Measurements from ENCODE around the gene PIKFYVE.

Gene PIKFYVE

GRCh38 chr2:208363485-208363884 is 97.4 kb downstream of the PIKFYVE start (continued):
- no peak for TF ChIP-seq ZFP3 (tag by site-specific recombination; IDR thresholded peaks at IDR 0.05; ENCODE audit: low read depth)

- CTCF ChIA-PET: interaction anchor here (0.7 kb wide), 1 partner anchor 1592 kb away, joined by 3 read pairs; no protein-coding TSS in a partner anchor
- POLR2A ChIA-PET: no interaction called here
- H3K27ac ChIP-seq (ENCODE audit: extremely low read depth, low read depth, low read length): no peak overlapping the region
These were observed 100.4 kb downstream of the PIKFYVE start for GRCh38 chr2:208366215-208367127.

GRCh38 chr2:208369091-208369490 is 103.0 kb downstream of the PIKFYVE start:
- ChIA-PET CTCF (interaction anchor here (0.5 to 0.6 kb wide), 3 partner anchors 184 to 992 kb away, joined by 3 read pairs; no protein-coding TSS in a partner anchor), POLR2A (interaction anchor here (0.7 kb wide), 1 partner anchor 23 kb away, joined by 5 read pairs; no protein-coding TSS in a partner anchor)
- H3K36me3 ChIP-seq (ENCODE audit: control insufficient read depth in 2 of 2, insufficient read depth in 1 of 2, low read length in 2 of 2): no peaks in the 10 kb centered on the region
- no peak overlapping the region for H3K4me3 ChIP-seq (ENCODE audit: low read depth, low read length)
- no peaks in the 10 kb centered on the region for H3K9me3 ChIP-seq (ENCODE audit: control insufficient read depth, insufficient read depth, low read depth, low read length)
- H3K4me1 ChIP-seq (ENCODE audit: control insufficient read depth, insufficient read depth, low read length): no peaks in the 10 kb centered on the region
- H3K27ac ChIP-seq (ENCODE audit: extremely low read depth, low read depth, low read length): no peak overlapping the region
- no peak for TF ChIP-seq ZNF148 (tag by site-specific recombination; IDR thresholded peaks at IDR 0.05; ENCODE audit: borderline replicate concordance)
- no peak for TF ChIP-seq ZNF248 (tag by site-specific recombination; IDR thresholded peaks at IDR 0.05)
- TF ChIP-seq OSR2 (tag by site-specific recombination; IDR thresholded peaks at IDR 0.05): no peak
- no peak for TF ChIP-seq ZNF501 (tag by site-specific recombination; IDR thresholded peaks at IDR 0.05)
- no peak for TF ChIP-seq TRIM28 (IDR thresholded peaks at IDR 0.05; ENCODE audit: borderline replicate concordance, low read length)
- no peak for TF ChIP-seq ZNF596 (tag by site-specific recombination; IDR thresholded peaks at IDR 0.05)
- TF ChIP-seq, protein P1, sequence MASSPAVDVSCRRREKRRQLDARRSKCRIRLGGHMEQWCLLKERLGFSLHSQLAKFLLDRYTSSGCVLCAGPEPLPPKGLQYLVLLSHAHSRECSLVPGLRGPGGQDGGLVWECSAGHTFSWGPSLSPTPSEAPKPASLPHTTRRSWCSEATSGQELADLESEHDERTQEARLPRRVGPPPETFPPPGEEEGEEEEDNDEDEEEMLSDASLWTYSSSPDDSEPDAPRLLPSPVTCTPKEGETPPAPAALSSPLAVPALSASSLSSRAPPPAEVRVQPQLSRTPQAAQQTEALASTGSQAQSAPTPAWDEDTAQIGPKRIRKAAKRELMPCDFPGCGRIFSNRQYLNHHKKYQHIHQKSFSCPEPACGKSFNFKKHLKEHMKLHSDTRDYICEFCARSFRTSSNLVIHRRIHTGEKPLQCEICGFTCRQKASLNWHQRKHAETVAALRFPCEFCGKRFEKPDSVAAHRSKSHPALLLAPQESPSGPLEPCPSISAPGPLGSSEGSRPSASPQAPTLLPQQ (tag by site-specific recombination; IDR thresholded peaks at IDR 0.05): no peak
- TF ChIP-seq ZNF112 (tag by site-specific recombination; IDR thresholded peaks at IDR 0.05): no peak

More at GRCh38 chr2:208366215-208367127, 100.4 kb downstream of the PIKFYVE start:
- Histone ChIP-seq H3K9me3 (ENCODE audit: control insufficient read depth, insufficient read depth, low read depth, low read length) (no peaks in the 10 kb centered on the region), H3K4me1 (ENCODE audit: control insufficient read depth, insufficient read depth, low read length) (no peaks in the 10 kb centered on the region), H3K4me3 (ENCODE audit: low read depth, low read length) (no peak overlapping the region), H3K36me3 (ENCODE audit: control insufficient read depth in 2 of 2, insufficient read depth in 1 of 2, low read length in 2 of 2) (no peaks in the 10 kb centered on the region)
- TF ChIP-seq ZNF404 (tag by site-specific recombination; IDR thresholded peaks at IDR 0.05): no peak
- TF ChIP-seq ZNF529 (tag by site-specific recombination; IDR thresholded peaks at IDR 0.05; ENCODE audit: insufficient replicate concordance): no peak
- TF ChIP-seq ZNF433 (tag by site-specific recombination; IDR thresholded peaks at IDR 0.05; ENCODE audit: low read depth): no peak
- no peak for TF ChIP-seq ZNF18 (tag by site-specific recombination; IDR thresholded peaks at IDR 0.05)
- TF ChIP-seq ZNF600 (tag by site-specific recombination; IDR thresholded peaks at IDR 0.05): no peak
- no peak for TF ChIP-seq ZFP69B (tag by site-specific recombination; IDR thresholded peaks at IDR 0.05)
- TF ChIP-seq HOXA7 (CRISPR knock-in tag; IDR thresholded peaks at IDR 0.05; ENCODE audit: borderline replicate concordance): no peak
- no peak for TF ChIP-seq CTCF (tag by site-specific recombination; IDR thresholded peaks at IDR 0.05)
- no peak for TF ChIP-seq ZNF785 (tag by site-specific recombination; IDR thresholded peaks at IDR 0.05)
- TF ChIP-seq, protein P2, sequence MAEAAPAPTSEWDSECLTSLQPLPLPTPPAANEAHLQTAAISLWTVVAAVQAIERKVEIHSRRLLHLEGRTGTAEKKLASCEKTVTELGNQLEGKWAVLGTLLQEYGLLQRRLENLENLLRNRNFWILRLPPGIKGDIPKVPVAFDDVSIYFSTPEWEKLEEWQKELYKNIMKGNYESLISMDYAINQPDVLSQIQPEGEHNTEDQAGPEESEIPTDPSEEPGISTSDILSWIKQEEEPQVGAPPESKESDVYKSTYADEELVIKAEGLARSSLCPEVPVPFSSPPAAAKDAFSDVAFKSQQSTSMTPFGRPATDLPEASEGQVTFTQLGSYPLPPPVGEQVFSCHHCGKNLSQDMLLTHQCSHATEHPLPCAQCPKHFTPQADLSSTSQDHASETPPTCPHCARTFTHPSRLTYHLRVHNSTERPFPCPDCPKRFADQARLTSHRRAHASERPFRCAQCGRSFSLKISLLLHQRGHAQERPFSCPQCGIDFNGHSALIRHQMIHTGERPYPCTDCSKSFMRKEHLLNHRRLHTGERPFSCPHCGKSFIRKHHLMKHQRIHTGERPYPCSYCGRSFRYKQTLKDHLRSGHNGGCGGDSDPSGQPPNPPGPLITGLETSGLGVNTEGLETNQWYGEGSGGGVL (tag by site-specific recombination; IDR thresholded peaks at IDR 0.05): no peak
- TF ChIP-seq ZNF366 (tag by site-specific recombination; conservative IDR thresholded peaks at IDR 0.05): no peak
- no peak for TF ChIP-seq ZNF112 (tag by site-specific recombination; IDR thresholded peaks at IDR 0.05)
- no peak for TF ChIP-seq ZNF623 (tag by site-specific recombination; IDR thresholded peaks at IDR 0.05)
